K562 (cell line): ENCODE measurements around the gene XPA. TPM values are rescaled to one million over a fixed set of nuclear protein-coding genes. Genes with fewer than 3 reads are reported as not detected.

Experiments
- BRCA1 ChIP-seq, 2 experiments: fragments of 450-650 bp in 1 of 2; sonication (generic) in 1 of 2; formaldehyde crosslinking in 1 of 2; IDR thresholded peaks; 2 replicates each; pipeline versions ENCODE4 v1.5.0 to v1.6.1; 2017 to 2020; ENCODE audit warnings: mild to moderate bottlenecking in 1 of 2, missing genetic modification reagents in 1 of 2
- EP400 ChIP-seq: fragments of 450-650 bp; IDR thresholded peaks from 2 replicates; pipeline ENCODE4 v1.6.1; 2017; ENCODE audit warnings: antibody characterized with exemption, mild to moderate bottlenecking, moderate library complexity
- JUN ChIP-seq, 2 experiments: sonication (generic) in 1 of 2; formaldehyde crosslinking in 1 of 2; IDR thresholded peaks; 2 replicates each; pipeline versions ENCODE4 v1.6.1 to v1.8.0; 2012 to 2022; ENCODE audit warnings: borderline replicate concordance in 2 of 2, mild to moderate bottlenecking in 2 of 2, improper control_type of control experiment in 1 of 2, low read depth in 1 of 2, low read length in 1 of 2, missing genetic modification reagents in 1 of 2
- KHSRP ChIP-seq: fragments of 450-650 bp; IDR thresholded peaks from 2 replicates; pipeline ENCODE4 v1.6.1; 2017
- MED1 ChIP-seq: sonication (generic); formaldehyde crosslinking; IDR thresholded peaks from 2 replicates; pipeline ENCODE4 v1.8.1; 2023; ENCODE audit warnings: missing genetic modification reagents, borderline replicate concordance
- NEUROD1 ChIP-seq: fragments of 150-350 bp; IDR thresholded peaks from 2 replicates; pipeline ENCODE4 v1.6.1; 2014; ENCODE audit warnings: borderline replicate concordance, low read length, low read depth; ENCODE audit not compliant: partially characterized antibody
- NFE2 ChIP-seq: IDR thresholded peaks from 2 replicates; pipeline ENCODE4 v1.6.1; 2014; ENCODE audit warnings: antibody characterized with exemption, low read depth
- NRF1 ChIP-seq, 2 experiments: fragments of 450-650 bp; IDR thresholded peaks in 1 of 2; conservative IDR thresholded peaks in 1 of 2; 2 replicates each; pipeline ENCODE4 v1.6.1; 2014; ENCODE audit warnings: mild to moderate bottlenecking in 2 of 2
- PBX2 ChIP-seq, 2 experiments: IDR thresholded peaks in 1 of 2; conservative IDR thresholded peaks in 1 of 2; 2 replicates each; pipeline ENCODE4 v1.6.1; 2016; ENCODE audit warnings: low read depth in 2 of 2, mild to moderate bottlenecking in 1 of 2, missing compliant biosample characterization in 1 of 2, missing genetic modification characterization in 1 of 2, moderate library complexity in 1 of 2
- PCBP1 ChIP-seq: fragments of 200-400 bp; formaldehyde crosslinking; IDR thresholded peaks from 2 replicates; pipeline ENCODE4 v1.6.1; 2018; ENCODE audit warnings: mild to moderate bottlenecking, low read depth, low read length; ENCODE audit not compliant: poor library complexity, severe bottlenecking
- POLR3A ChIP-seq: IDR thresholded peaks from 2 replicates; pipeline ENCODE4 v1.6.1; 2011; ENCODE audit warnings: borderline replicate concordance, mild to moderate bottlenecking, moderate library complexity; ENCODE audit not compliant: insufficient read length, insufficient read depth; ENCODE audit errors: extremely low read depth
- SRSF9 ChIP-seq: fragments of 200-400 bp; formaldehyde crosslinking; IDR thresholded peaks from 2 replicates; pipeline ENCODE4 v1.6.1; 2017; ENCODE audit warnings: low read depth, low read length, borderline replicate concordance
- TCF7L2 ChIP-seq: fragments of 150-350 bp; IDR thresholded peaks from 2 replicates; pipeline ENCODE4 v1.6.1; 2016; ENCODE audit warnings: low read depth, mild to moderate bottlenecking, low read length, moderate library complexity
- TSC22D4 ChIP-seq: fragments of 450-650 bp; IDR thresholded peaks from 2 replicates; pipeline ENCODE4 v1.6.1; 2016; ENCODE audit warnings: missing genetic modification characterization, missing biosample characterization, control low read depth
- ZNF23 ChIP-seq: fragments of 250-450 bp; sonication (Bioruptor Pico); IDR thresholded peaks from 2 replicates; pipeline ENCODE4 v1.4.0; 2020; ENCODE audit warnings: mild to moderate bottlenecking
- polyA plus RNA-seq, 8 experiments: library from polyadenylated mRNA; depleted of rRNA in 4 of 8; stranded (reverse) in 5 of 8; unstranded in 3 of 8; fragments of >200 nt; fragmentation: Nextera tagmentation in 2 of 8; fragmentation: Illumina TruSeq in 1 of 8; extraction: Ambion mirVana in 2 of 8; extraction: Trizol in 1 of 8; gene quantifications; 2 replicates each; pipeline versions ENCODE4 v1.2.1 to v1.2.3, GENCODE V29; 2011 to 2014; ENCODE audit warnings: inconsistent platforms in 1 of 8, missing spikeins in 1 of 8
- total RNA-seq, 7 experiments: library from RNA; depleted of rRNA in 6 of 7; stranded (reverse); fragments of >200 nt in 6 of 7; fragmentation: Illumina TruSeq in 2 of 7; extraction: Trizol in 2 of 7; gene quantifications; 2 replicates each; pipeline versions ENCODE4 v1.2.1 to v1.2.3, GENCODE V29; 2011 to 2021; ENCODE audit warnings: low replicate concordance in 1 of 7
- TF ChIP-seq, protein P1 (sequence below): fragments of 150-350 bp; IDR thresholded peaks from 2 replicates; pipeline ENCODE4 v1.6.1; 2014; ENCODE audit warnings: low read depth, mild to moderate bottlenecking, low read length, borderline replicate concordance
- TF ChIP-seq, protein P2 (sequence below): fragments of 450-650 bp; formaldehyde crosslinking; IDR thresholded peaks from 2 replicates; pipeline ENCODE4 v1.4.0; 2022; ENCODE audit warnings: mild to moderate bottlenecking, moderate library complexity
- TF ChIP-seq, protein P3 (sequence below): fragments of 250-450 bp; sonication (Bioruptor Pico); IDR thresholded peaks from 2 replicates; pipeline ENCODE4 v1.6.1; 2021; ENCODE audit warnings: mild to moderate bottlenecking

The XPA gene
- total and polyA plus RNA-seq, 9 of the 15 experiments (the other 6 are each of a cell fraction or from before 2014, with no cell fraction given): 5.1 to 18.2 (median 14.1) TPM

DNA sequence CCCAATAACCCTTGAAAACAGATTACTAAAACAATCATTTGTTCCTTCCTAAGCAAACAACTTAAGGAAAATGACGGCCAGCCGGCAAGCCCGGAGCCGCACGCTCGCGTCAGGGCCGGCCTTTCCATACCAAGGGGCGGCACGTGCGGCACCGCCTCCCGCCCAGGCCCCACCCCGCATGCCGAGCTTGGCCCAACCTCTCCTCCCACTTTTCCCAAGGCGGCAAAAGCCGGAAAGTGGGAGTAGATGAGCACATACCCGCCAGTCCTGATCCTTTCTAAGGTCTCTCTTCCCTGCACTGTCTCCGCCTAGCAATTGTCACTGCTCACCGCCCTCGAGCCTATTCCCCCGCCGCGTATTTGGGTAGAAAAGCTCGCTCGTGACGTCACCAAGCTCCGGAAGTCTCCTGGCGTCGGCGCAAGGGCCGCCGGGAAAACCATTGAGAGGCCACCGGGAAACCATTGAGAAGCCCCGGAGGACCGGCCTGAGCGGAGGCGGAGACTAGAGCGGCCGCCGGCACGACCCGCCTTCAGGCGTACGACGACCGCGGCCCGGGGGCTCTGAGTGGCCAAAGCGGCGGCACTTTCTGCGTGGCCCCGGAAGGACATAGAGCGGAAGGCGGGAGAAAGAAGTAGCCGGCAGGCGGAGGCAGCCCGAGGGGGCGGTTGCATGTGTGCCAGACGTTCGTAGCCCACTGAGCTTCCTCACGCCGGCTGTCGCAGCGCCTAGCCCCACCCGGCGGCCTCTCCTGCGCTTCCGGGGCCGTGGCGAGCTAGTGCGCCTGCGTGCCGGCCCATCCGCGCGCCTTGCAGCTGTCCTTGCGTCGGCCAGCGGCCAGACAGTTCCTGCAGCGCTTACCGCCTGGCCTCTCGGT is 63.9 kb downstream of the XPA start, which contains the start of the genes NCBP1 and TSTD2 (continued):
- TF ChIP-seq PBX2 (CRISPR knock-in tag; IDR thresholded peaks at IDR 0.05; ENCODE audit: low read depth) (no peak), PBX2 (tag; conservative IDR thresholded peaks at IDR 0.05; ENCODE audit: low read depth) (no peak), NEUROD1 (no peak), TCF7L2 (no peak), ZNF23 (CRISPR knock-in tag) (no peak), NRF1 (conservative IDR thresholded peaks at IDR 0.05 in 1 of 2, IDR thresholded peaks at IDR 0.05 in 1 of 2) (peak; percentile 94 to 95), NFE2 (0 out of 2 replicates have a peak, but pooled peaks have one; percentile 9), BRCA1 (IDR thresholded peaks at IDR 0.05) (no peak), BRCA1 (CRISPR knock-in tag; IDR thresholded peaks at IDR 0.05) (no peak), POLR3A (no peak), SRSF9 (no peak), TSC22D4 (no peak), PCBP1 (no peak), MED1 (CRISPR knock-in tag) (no peak), EP400 (peak; percentile 96), JUN (IDR thresholded peaks at IDR 0.05; ENCODE audit: borderline replicate concordance, low read depth, low read length) (peak; percentile 28; the same call in 1 of the 2 replicates), JUN (CRISPR knock-in tag; IDR thresholded peaks at IDR 0.05; ENCODE audit: borderline replicate concordance) (peak; percentile 97), KHSRP (peak; percentile 95)
- TF ChIP-seq, protein P1, sequence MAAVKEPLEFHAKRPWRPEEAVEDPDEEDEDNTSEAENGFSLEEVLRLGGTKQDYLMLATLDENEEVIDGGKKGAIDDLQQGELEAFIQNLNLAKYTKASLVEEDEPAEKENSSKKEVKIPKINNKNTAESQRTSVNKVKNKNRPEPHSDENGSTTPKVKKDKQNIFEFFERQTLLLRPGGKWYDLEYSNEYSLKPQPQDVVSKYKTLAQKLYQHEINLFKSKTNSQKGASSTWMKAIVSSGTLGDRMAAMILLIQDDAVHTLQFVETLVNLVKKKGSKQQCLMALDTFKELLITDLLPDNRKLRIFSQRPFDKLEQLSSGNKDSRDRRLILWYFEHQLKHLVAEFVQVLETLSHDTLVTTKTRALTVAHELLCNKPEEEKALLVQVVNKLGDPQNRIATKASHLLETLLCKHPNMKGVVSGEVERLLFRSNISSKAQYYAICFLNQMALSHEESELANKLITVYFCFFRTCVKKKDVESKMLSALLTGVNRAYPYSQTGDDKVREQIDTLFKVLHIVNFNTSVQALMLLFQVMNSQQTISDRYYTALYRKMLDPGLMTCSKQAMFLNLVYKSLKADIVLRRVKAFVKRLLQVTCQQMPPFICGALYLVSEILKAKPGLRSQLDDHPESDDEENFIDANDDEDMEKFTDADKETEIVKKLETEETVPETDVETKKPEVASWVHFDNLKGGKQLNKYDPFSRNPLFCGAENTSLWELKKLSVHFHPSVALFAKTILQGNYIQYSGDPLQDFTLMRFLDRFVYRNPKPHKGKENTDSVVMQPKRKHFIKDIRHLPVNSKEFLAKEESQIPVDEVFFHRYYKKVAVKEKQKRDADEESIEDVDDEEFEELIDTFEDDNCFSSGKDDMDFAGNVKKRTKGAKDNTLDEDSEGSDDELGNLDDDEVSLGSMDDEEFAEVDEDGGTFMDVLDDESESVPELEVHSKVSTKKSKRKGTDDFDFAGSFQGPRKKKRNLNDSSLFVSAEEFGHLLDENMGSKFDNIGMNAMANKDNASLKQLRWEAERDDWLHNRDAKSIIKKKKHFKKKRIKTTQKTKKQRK: no peak
- TF ChIP-seq, protein P2, sequence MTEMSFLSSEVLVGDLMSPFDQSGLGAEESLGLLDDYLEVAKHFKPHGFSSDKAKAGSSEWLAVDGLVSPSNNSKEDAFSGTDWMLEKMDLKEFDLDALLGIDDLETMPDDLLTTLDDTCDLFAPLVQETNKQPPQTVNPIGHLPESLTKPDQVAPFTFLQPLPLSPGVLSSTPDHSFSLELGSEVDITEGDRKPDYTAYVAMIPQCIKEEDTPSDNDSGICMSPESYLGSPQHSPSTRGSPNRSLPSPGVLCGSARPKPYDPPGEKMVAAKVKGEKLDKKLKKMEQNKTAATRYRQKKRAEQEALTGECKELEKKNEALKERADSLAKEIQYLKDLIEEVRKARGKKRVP (CRISPR knock-in tag): peak; percentile 7; the same call in 1 of the 2 replicates
- TF ChIP-seq, protein P3, sequence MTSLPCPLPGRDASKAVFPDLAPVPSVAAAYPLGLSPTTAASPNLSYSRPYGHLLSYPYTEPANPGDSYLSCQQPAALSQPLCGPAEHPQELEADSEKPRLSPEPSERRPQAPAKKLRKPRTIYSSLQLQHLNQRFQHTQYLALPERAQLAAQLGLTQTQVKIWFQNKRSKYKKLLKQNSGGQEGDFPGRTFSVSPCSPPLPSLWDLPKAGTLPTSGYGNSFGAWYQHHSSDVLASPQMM (CRISPR knock-in tag): no peak
